HepG2 (cell line): ENCODE measurements around the gene PPP6R2. TPM values are rescaled to one million over a fixed set of nuclear protein-coding genes. Genes with fewer than 3 reads are reported as not detected.

ENCODE experiments used
- ATAC-seq: fragments of 200-7000 bp; cut with Tn5 transposase; 3 replicates; pipeline ENCODE4 v1.9.1; 2020; ENCODE audit warnings: mild to moderate bottlenecking, moderate library complexity
- BruUV-seq: library from RNA; stranded (reverse); fragments of 400-500 nt; replicated peaks from 2 replicates; lab custom pipeline; 2021; lab: Mats Ljungman, UMichigan
- CTCF ChIA-PET: fragments of 300-600 bp; formaldehyde crosslinking; extraction: SDS; loops from one replicate; lab custom pipeline; 2021; ENCODE audit warnings: low total read pairs, inconsistent platforms, low intra/inter-chr PET ratio; lab: Yijun Ruan, JAX
- POLR2A ChIA-PET: fragments of 350-600 bp; sonication (Branson Sonifier 250); formaldehyde crosslinking; loops from one replicate; lab custom pipeline; 2020; ENCODE audit warnings: antibody characterized with exemption, inconsistent platforms; lab: Yijun Ruan, JAX
- DNase-seq: peaks from one replicate; pipeline ENCODE4 v3.0.0-alpha.2; 2015; ENCODE audit warnings: low spot score
- FAIRE-seq: peaks from 3 replicates; lab custom pipeline; 2011; peaks lifted over from hg19 to GRCh38; lab: Jason Lieb, UNC
- H2AFZ ChIP-seq: one replicate; pipeline ENCODE4 v1.6.1; 2011; ENCODE audit warnings: low read length, inconsistent platforms
- H3K27ac ChIP-seq: fragments of 300-600 bp; 3 replicates; pipeline ENCODE4 v1.8.0; 2011; ENCODE audit warnings: mixed run types, mild to moderate bottlenecking, mixed read lengths, low read length, inconsistent platforms; ENCODE audit not compliant: insufficient read depth; ENCODE audit errors: extremely low read length
- H3K27me3 ChIP-seq, 2 experiments: fragments of 200-600 bp in 1 of 2; 2 replicates in 1 of 2; 3 replicates in 1 of 2; pipeline versions ENCODE4 v1.6.0 to v1.8.0; 2011; ENCODE audit warnings: low read length in 2 of 2, mild to moderate bottlenecking in 2 of 2, moderate library complexity in 2 of 2, inconsistent platforms in 1 of 2; ENCODE audit not compliant: insufficient read depth in 2 of 2, control insufficient read depth in 1 of 2
- H3K36me3 ChIP-seq, 2 experiments: fragments of 200-600 bp in 1 of 2; replicated peaks in 1 of 2; 2 replicates in 1 of 2; 3 replicates in 1 of 2; pipeline versions ENCODE4 v1.5.1 to v1.8.0; 2011; ENCODE audit warnings: low read length in 2 of 2, inconsistent platforms in 1 of 2; ENCODE audit not compliant: insufficient read depth in 2 of 2, control insufficient read depth in 1 of 2
- H3K4me1 ChIP-seq: 2 replicates; pipeline ENCODE4 v1.5.1; 2012; ENCODE audit warnings: low read length, inconsistent platforms; ENCODE audit not compliant: insufficient read depth
- H3K4me2 ChIP-seq: 2 replicates; pipeline ENCODE4 v1.6.0; 2011; ENCODE audit warnings: low read depth, low read length, inconsistent platforms
- H3K4me3 ChIP-seq, 3 experiments: fragments of 200-600 bp in 1 of 3; sonication (generic), shearing (Covaris generic) in 1 of 3; replicated peaks in 1 of 3; 2 replicates each; pipeline ENCODE4 v1.5.1; 2011 to 2016; ENCODE audit warnings: low read length in 3 of 3, inconsistent platforms in 2 of 3, low read depth in 2 of 3, mild to moderate bottlenecking in 2 of 3, control low read depth in 1 of 3, mixed read lengths in 1 of 3; ENCODE audit not compliant: insufficient read depth in 1 of 3
- H3K79me2 ChIP-seq: one replicate; pipeline ENCODE4 v1.6.1; 2011; ENCODE audit warnings: low read length, inconsistent platforms; ENCODE audit not compliant: insufficient read depth
- H3K9ac ChIP-seq: 2 replicates; pipeline ENCODE4 v1.6.0; 2011; ENCODE audit warnings: mild to moderate bottlenecking, low read depth, low read length, inconsistent platforms; ENCODE audit not compliant: insufficient read depth
- H3K9me3 ChIP-seq: 2 replicates; pipeline ENCODE4 v1.5.1; 2012; ENCODE audit warnings: mild to moderate bottlenecking, low read length
- H4K20me1 ChIP-seq: 2 replicates; pipeline ENCODE4 v1.6.0; 2011; ENCODE audit warnings: inconsistent platforms, mild to moderate bottlenecking, low read length, moderate library complexity; ENCODE audit not compliant: insufficient read depth
- ATF4 ChIP-seq, 2 experiments: fragments of 450-650 bp in 1 of 2; sonication (generic) in 1 of 2; formaldehyde crosslinking; IDR thresholded peaks; 2 replicates each; pipeline versions ENCODE4 v1.5.0 to v1.8.0; 2020 to 2022; ENCODE audit warnings: mild to moderate bottlenecking in 1 of 2, missing genetic modification reagents in 1 of 2
- BHLHE40 ChIP-seq: IDR thresholded peaks from 2 replicates; pipeline ENCODE4 v1.6.1; 2011; ENCODE audit warnings: low read length, improper control_type of control experiment
- CREBL2 ChIP-seq: sonication (generic); formaldehyde crosslinking; IDR thresholded peaks from 2 replicates; pipeline ENCODE4 v1.8.1; 2023; ENCODE audit warnings: missing genetic modification reagents, mild to moderate bottlenecking, borderline replicate concordance
- ELF3 ChIP-seq: IDR thresholded peaks from 2 replicates; pipeline ENCODE4 v1.6.1; 2016; ENCODE audit warnings: missing genetic modification reagents, missing compliant biosample characterization
- FOXA3 ChIP-seq: IDR thresholded peaks from 2 replicates; pipeline ENCODE4 v1.6.1; 2016; ENCODE audit warnings: missing genetic modification reagents, missing compliant biosample characterization
- MED1 ChIP-seq: sonication (generic); formaldehyde crosslinking; IDR thresholded peaks from 2 replicates; pipeline ENCODE4 v1.4.0; 2020; ENCODE audit warnings: missing genetic modification reagents
- MNT ChIP-seq: fragments of 450-650 bp; IDR thresholded peaks from 2 replicates; pipeline ENCODE4 v1.6.1; 2016
- NFIC ChIP-seq: IDR thresholded peaks from 2 replicates; pipeline ENCODE4 v1.6.1; 2012; ENCODE audit warnings: mild to moderate bottlenecking, low read length, inconsistent platforms
- SMAD1 ChIP-seq: sonication (generic); formaldehyde crosslinking; IDR thresholded peaks from 2 replicates; pipeline ENCODE4 v1.4.0; 2020; ENCODE audit warnings: missing genetic modification reagents, low read depth, mild to moderate bottlenecking, borderline replicate concordance
- SMYD3 ChIP-seq: sonication (generic); formaldehyde crosslinking; IDR thresholded peaks from 2 replicates; pipeline ENCODE4 v1.8.1; 2023; ENCODE audit warnings: mild to moderate bottlenecking, missing genetic modification reagents
- SP2 ChIP-seq: sonication (generic); formaldehyde crosslinking; IDR thresholded peaks from 2 replicates; pipeline ENCODE4 v1.5.1; 2020; ENCODE audit warnings: mild to moderate bottlenecking, missing genetic modification reagents
- STAG1 ChIP-seq: sonication (generic); formaldehyde crosslinking; IDR thresholded peaks from 2 replicates; pipeline ENCODE4 v1.4.0; 2020; ENCODE audit warnings: missing genetic modification reagents
- YY1 ChIP-seq: IDR thresholded peaks from 2 replicates; pipeline ENCODE4 v1.6.1; 2011; ENCODE audit warnings: low read length, low read depth, moderate library complexity, mild to moderate bottlenecking; ENCODE audit not compliant: insufficient read depth, insufficient replicate concordance
- ZBTB26 ChIP-seq: IDR thresholded peaks from 2 replicates; pipeline ENCODE4 v1.6.1; 2016; ENCODE audit warnings: missing compliant biosample characterization, missing genetic modification reagents, borderline replicate concordance
- ZFP91 ChIP-seq: sonication (generic); formaldehyde crosslinking; IDR thresholded peaks from 2 replicates; pipeline ENCODE4 v1.9.0; 2022; ENCODE audit warnings: missing genetic modification reagents, mild to moderate bottlenecking, borderline replicate concordance
- ZMYM2 ChIP-seq: sonication (generic); formaldehyde crosslinking; IDR thresholded peaks from 2 replicates; pipeline ENCODE4 v1.8.0; 2022; ENCODE audit warnings: mild to moderate bottlenecking, missing genetic modification reagents
- ZNF496 ChIP-seq: sonication (generic); formaldehyde crosslinking; IDR thresholded peaks from 2 replicates; pipeline ENCODE4 v1.8.1; 2023; ENCODE audit warnings: mild to moderate bottlenecking, moderate library complexity, missing genetic modification reagents; ENCODE audit not compliant: insufficient replicate concordance
- ZNF589 ChIP-seq: sonication (generic); formaldehyde crosslinking; conservative IDR thresholded peaks from 2 replicates; pipeline ENCODE4 v1.8.0; 2022; ENCODE audit warnings: mild to moderate bottlenecking, moderate library complexity, missing genetic modification reagents
- ZNF605 ChIP-seq: sonication (generic); formaldehyde crosslinking; IDR thresholded peaks from 2 replicates; pipeline ENCODE4 v1.8.0; 2022; ENCODE audit warnings: mild to moderate bottlenecking, missing genetic modification reagents
- WGBS: methylation state at CpG from one replicate; pipeline ENCODE4 v1.1.6; 2017; ENCODE audit warnings: low lambda C conversion rate; 5-methylcytosine and 5-hydroxymethylcytosine counted together
- in situ Hi-C: cut with HindIII; loops from 2 replicates; pipeline ENCODE4 v1.10.0; 2017; ENCODE audit warnings: low pct_unique_long_range_greater_than_20kb; ENCODE audit not compliant: extremely low pct_ligation_motif_present
- intact Hi-C: fragments of 100-400 bp; cut with micrococcal nuclease; formaldehyde crosslinking; loops from one replicate; pipeline ENCODE4 v1.10.0; 2022; ENCODE audit not compliant: unreplicated experiment
- polyA plus RNA-seq, 8 experiments: library from polyadenylated mRNA; depleted of rRNA in 3 of 8; stranded (reverse) in 7 of 8; unstranded in 1 of 8; fragments of >200 nt; fragmentation: Illumina TruSeq in 4 of 8; extraction: Trizol in 4 of 8; gene quantifications; 2 replicates each; pipeline versions ENCODE4 v1.2.1 to v1.2.3, GENCODE V29; 2011 to 2016; ENCODE audit warnings: low read depth in 4 of 8, missing spikeins in 1 of 8, mixed read lengths in 1 of 8; ENCODE audit not compliant: insufficient read depth in 1 of 8
- total RNA-seq, 5 experiments: library from RNA; depleted of rRNA; stranded (reverse); fragments of >200 nt; fragmentation: Illumina TruSeq; extraction: Trizol; gene quantifications; 2 replicates each; pipeline ENCODE4 v1.2.3, GENCODE V29; 2016; ENCODE audit warnings: low read depth in 1 of 5

The PPP6R2 gene
- total and polyA plus RNA-seq, 2 of the 13 experiments (the other 11 are each of a cell fraction or from before 2014, with no cell fraction given): 55.0 to 102 TPM

GRCh38 chr22:50315289-50316113 is 27.6 kb upstream of the PPP6R2 start:
- ChIA-PET POLR2A (interaction anchor here (0.7 to 0.9 kb wide), 3 partner anchors 9 to 21 kb away, joined by 3 to 6 read pairs (median 3); no protein-coding TSS in a partner anchor), CTCF (no interaction called here)
- in situ Hi-C loops (no loop called here), intact Hi-C loops (no loop called here)
- Histone ChIP-seq H3K4me2 (peak overlapping the region; percentile 75), H3K36me3 (no peaks in the 10 kb centered on the region), H3K9ac (no peak overlapping the region), H3K27ac (no peak overlapping the region), H3K79me2 (no peaks in the 10 kb centered on the region), H3K4me1 (peaks cover 68% of the 10 kb centered on the region), H2AFZ (no peak overlapping the region), H3K9me3 (no peaks in the 10 kb centered on the region), H3K27me3 (peaks cover 0 to 1% of the 10 kb centered on the region in 2 experiments; a peak in 3 of 5 replicates), H3K4me3 (no peak overlapping the region), H4K20me1 (no peaks in the 10 kb centered on the region)
- no peak for DNase-seq
- BruUV-seq: no TSS peak
- FAIRE-seq: no peak
- WGBS: 48% methylated on average over 10 of the region's 18 CpGs
- ATAC-seq: no peak
- TF ChIP-seq SMYD3 (CRISPR knock-in tag): no peak
- TF ChIP-seq MNT: peak; percentile 64; the same call in 1 of the 2 replicates
- no peak for TF ChIP-seq ZFP91 (CRISPR knock-in tag)
- no peak for TF ChIP-seq STAG1
- no peak for TF ChIP-seq ATF4 (CRISPR knock-in tag; IDR thresholded peaks at IDR 0.05)
- TF ChIP-seq MED1: no peak
- no peak for TF ChIP-seq ZBTB26 (CRISPR knock-in tag)
- TF ChIP-seq FOXA3 (CRISPR knock-in tag): no peak
- no peak for TF ChIP-seq ZNF496
- TF ChIP-seq BHLHE40: peak; percentile 41; the same call in 1 of the 2 replicates
- TF ChIP-seq ZNF605 (CRISPR knock-in tag): no peak
- TF ChIP-seq ELF3 (CRISPR knock-in tag): no peak
- TF ChIP-seq CREBL2 (CRISPR knock-in tag): no peak
- TF ChIP-seq ZMYM2: no peak
- no peak for TF ChIP-seq SP2 (CRISPR knock-in tag)
- no peak for TF ChIP-seq YY1
- no peak for TF ChIP-seq ZNF589 (CRISPR knock-in tag)
- 0 out of 2 replicates have a peak, but pooled peaks have one; percentile 4 for TF ChIP-seq SMAD1 (CRISPR knock-in tag)
- no peak for TF ChIP-seq NFIC
